ENCODE measurements around the gene ZIC5.

- TF ChIP-seq, protein P1, sequence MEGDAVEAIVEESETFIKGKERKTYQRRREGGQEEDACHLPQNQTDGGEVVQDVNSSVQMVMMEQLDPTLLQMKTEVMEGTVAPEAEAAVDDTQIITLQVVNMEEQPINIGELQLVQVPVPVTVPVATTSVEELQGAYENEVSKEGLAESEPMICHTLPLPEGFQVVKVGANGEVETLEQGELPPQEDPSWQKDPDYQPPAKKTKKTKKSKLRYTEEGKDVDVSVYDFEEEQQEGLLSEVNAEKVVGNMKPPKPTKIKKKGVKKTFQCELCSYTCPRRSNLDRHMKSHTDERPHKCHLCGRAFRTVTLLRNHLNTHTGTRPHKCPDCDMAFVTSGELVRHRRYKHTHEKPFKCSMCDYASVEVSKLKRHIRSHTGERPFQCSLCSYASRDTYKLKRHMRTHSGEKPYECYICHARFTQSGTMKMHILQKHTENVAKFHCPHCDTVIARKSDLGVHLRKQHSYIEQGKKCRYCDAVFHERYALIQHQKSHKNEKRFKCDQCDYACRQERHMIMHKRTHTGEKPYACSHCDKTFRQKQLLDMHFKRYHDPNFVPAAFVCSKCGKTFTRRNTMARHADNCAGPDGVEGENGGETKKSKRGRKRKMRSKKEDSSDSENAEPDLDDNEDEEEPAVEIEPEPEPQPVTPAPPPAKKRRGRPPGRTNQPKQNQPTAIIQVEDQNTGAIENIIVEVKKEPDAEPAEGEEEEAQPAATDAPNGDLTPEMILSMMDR (CRISPR knock-in tag; IDR thresholded peaks at IDR 0.05), result 0 out of 2 replicates have a peak, but pooled peaks have one; percentile 4
- TF ChIP-seq TAF1 (CRISPR knock-in tag; IDR thresholded peaks at IDR 0.05), result no peak
Observed at GRCh38 chr13:99970651-99971575, 654 bp downstream of the ZIC5 start.
